Measurements from ENCODE around the gene CCDC122. TPM values are rescaled to one million over a fixed set of nuclear protein-coding genes. Genes with fewer than 3 reads are reported as not detected.

CCDC122 gene
- total and polyA plus RNA-seq, 4 donors = 1.2 to 2.3 (median 1.7) TPM

GRCh38 chr13:43797869-43798268 is 81.7 kb downstream of the CCDC122 start:
- TF ChIP-seq CTCF (IDR thresholded peaks at IDR 0.05; ENCODE audit: low read depth, low read length, missing input control) (no peak), FOXA1 (IDR thresholded peaks at IDR 0.05) (no peak), RXRA (IDR thresholded peaks at IDR 0.05) (no peak), HNF4G (IDR thresholded peaks at IDR 0.05) (no peak), REST (IDR thresholded peaks at IDR 0.05) (no peak), MAX (IDR thresholded peaks at IDR 0.05) (no peak)
- no peak overlapping the region for H3K4me3 ChIP-seq (ENCODE audit: low read depth in 1 of 3, low read length in 3 of 3)

GRCh38 chr13:43797159-43797558 is 82.4 kb downstream of the CCDC122 start:
- H3K4me3 ChIP-seq (ENCODE audit: low read depth in 1 of 3, low read length in 3 of 3) = no peak overlapping the region
- H3K27ac ChIP-seq (ENCODE audit: low read depth in 1 of 2, low read length in 2 of 2) = no peak overlapping the region
- no peaks in the 10 kb centered on the region for H3K4me1 ChIP-seq (ENCODE audit: control insufficient read depth in 4 of 4, insufficient read depth in 4 of 4, low read length in 3 of 4)
- WGBS = 76% methylated on average over 1 of the region's 1 CpG
- DNase-seq (ENCODE audit: low spot score) = no peak
- no peak overlapping the region for H3K9ac ChIP-seq (ENCODE audit: low read depth in 1 of 2, low read length in 2 of 2)
- TF ChIP-seq TAF1 (conservative IDR thresholded peaks at IDR 0.05) (no peak), GABPA (IDR thresholded peaks at IDR 0.05 in 1 of 2, conservative IDR thresholded peaks at IDR 0.05 in 1 of 2) (no peak), MAX (IDR thresholded peaks at IDR 0.05) (no peak), ATF3 (IDR thresholded peaks at IDR 0.05) (no peak), YY1 (IDR thresholded peaks at IDR 0.05) (no peak), HNF4G (IDR thresholded peaks at IDR 0.05) (no peak), CTCF (IDR thresholded peaks at IDR 0.05; ENCODE audit: low read depth, low read length, missing input control) (no peak), REST (IDR thresholded peaks at IDR 0.05) (no peak), JUND (IDR thresholded peaks at IDR 0.05) (no peak), RAD21 (IDR thresholded peaks at IDR 0.05) (no peak), RXRA (IDR thresholded peaks at IDR 0.05) (no peak), HNF4A (conservative IDR thresholded peaks at IDR 0.05) (no peak), SP1 (IDR thresholded peaks at IDR 0.05) (no peak), FOXA1 (IDR thresholded peaks at IDR 0.05) (no peak), ZBTB33 (IDR thresholded peaks at IDR 0.05) (no peak), NR2F2 (IDR thresholded peaks at IDR 0.05) (no peak), FOXA2 (IDR thresholded peaks at IDR 0.05) (no peak), EGR1 (IDR thresholded peaks at IDR 0.05; ENCODE audit: low read depth in 2 of 2) (no peak)
- H3K36me3 ChIP-seq (ENCODE audit: control insufficient read depth in 4 of 4, insufficient read depth in 3 of 4, low read depth in 1 of 4, low read length in 3 of 4) = no peaks in the 10 kb centered on the region
- H3K9me3 ChIP-seq (ENCODE audit: control insufficient read depth in 4 of 4, low read length in 3 of 4) = no peaks in the 10 kb centered on the region
- no peaks in the 10 kb centered on the region for H3K27me3 ChIP-seq (ENCODE audit: control insufficient read depth in 4 of 4, insufficient read depth in 4 of 4, low read length in 3 of 4)

More at GRCh38 chr13:43797869-43798268, 81.7 kb downstream of the CCDC122 start:
- no peak overlapping the region for H3K27ac ChIP-seq (ENCODE audit: low read depth in 1 of 2, low read length in 2 of 2)
- H3K27me3 ChIP-seq (ENCODE audit: control insufficient read depth in 4 of 4, insufficient read depth in 4 of 4, low read length in 3 of 4) = no peaks in the 10 kb centered on the region
- no peaks in the 10 kb centered on the region for H3K4me1 ChIP-seq (ENCODE audit: control insufficient read depth in 4 of 4, insufficient read depth in 4 of 4, low read length in 3 of 4)
- no peak overlapping the region for H3K9ac ChIP-seq (ENCODE audit: low read depth in 1 of 2, low read length in 2 of 2)
- WGBS = 67% methylated on average over 3 of the region's 3 CpGs
- H3K9me3 ChIP-seq (ENCODE audit: control insufficient read depth in 4 of 4, low read length in 3 of 4) = no peaks in the 10 kb centered on the region
- no peak for DNase-seq (ENCODE audit: low spot score)
- H3K36me3 ChIP-seq (ENCODE audit: control insufficient read depth in 4 of 4, insufficient read depth in 3 of 4, low read depth in 1 of 4, low read length in 3 of 4) = no peaks in the 10 kb centered on the region

Data from liver (tissue), 9 donors.